Astrocyte of the spinal cord (primary cell): Measurements from ENCODE around the gene RNU4-1.

Experiments used
- DNase-seq: peaks from one replicate; pipeline ENCODE4 v3.0.0; 2011; ENCODE audit warnings: low read depth, low spot score
- H3K4me3 ChIP-seq: 2 replicates; pipeline ENCODE4 v1.5.1; 2011; ENCODE audit warnings: low read depth, mild to moderate bottlenecking, low read length, moderate library complexity
- in situ Hi-C: cut with HindIII; loops from 2 replicates; pipeline ENCODE4 v1.10.0; 2017; ENCODE audit warnings: low sequenced_read_pairs
- TF ChIP-seq, protein P1 (sequence below): IDR thresholded peaks from 2 replicates; pipeline ENCODE4 v1.5.1; 2012; ENCODE audit warnings: low read depth, mild to moderate bottlenecking, low read length, inconsistent platforms

Gene RNU4-1

DNA sequence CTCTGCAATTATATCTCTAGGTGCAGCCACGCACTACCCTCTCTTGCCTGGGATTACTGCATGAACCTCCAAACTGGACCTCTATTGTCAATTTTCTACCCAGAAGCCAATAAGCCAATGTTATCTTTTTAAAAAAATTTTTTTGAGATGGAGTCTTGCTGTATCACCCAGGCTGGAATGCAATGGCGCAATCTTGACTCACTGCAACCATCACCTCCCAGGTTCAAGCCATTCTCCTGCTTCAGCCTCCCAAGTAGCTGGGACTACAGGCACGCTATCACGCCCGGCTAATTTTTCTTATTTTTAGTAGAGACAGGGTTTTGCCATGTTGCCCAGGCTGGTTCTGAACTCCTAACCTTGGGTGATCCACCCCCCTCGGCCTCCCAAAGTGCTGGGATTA is 16.3 kb downstream of the RNU4-1 start:
- TF ChIP-seq, protein P1, sequence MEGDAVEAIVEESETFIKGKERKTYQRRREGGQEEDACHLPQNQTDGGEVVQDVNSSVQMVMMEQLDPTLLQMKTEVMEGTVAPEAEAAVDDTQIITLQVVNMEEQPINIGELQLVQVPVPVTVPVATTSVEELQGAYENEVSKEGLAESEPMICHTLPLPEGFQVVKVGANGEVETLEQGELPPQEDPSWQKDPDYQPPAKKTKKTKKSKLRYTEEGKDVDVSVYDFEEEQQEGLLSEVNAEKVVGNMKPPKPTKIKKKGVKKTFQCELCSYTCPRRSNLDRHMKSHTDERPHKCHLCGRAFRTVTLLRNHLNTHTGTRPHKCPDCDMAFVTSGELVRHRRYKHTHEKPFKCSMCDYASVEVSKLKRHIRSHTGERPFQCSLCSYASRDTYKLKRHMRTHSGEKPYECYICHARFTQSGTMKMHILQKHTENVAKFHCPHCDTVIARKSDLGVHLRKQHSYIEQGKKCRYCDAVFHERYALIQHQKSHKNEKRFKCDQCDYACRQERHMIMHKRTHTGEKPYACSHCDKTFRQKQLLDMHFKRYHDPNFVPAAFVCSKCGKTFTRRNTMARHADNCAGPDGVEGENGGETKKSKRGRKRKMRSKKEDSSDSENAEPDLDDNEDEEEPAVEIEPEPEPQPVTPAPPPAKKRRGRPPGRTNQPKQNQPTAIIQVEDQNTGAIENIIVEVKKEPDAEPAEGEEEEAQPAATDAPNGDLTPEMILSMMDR = no peak
- H3K4me3 ChIP-seq = no peak overlapping the region
- DNase-seq = no peak
- in situ Hi-C loops = no loop called here

DNA sequence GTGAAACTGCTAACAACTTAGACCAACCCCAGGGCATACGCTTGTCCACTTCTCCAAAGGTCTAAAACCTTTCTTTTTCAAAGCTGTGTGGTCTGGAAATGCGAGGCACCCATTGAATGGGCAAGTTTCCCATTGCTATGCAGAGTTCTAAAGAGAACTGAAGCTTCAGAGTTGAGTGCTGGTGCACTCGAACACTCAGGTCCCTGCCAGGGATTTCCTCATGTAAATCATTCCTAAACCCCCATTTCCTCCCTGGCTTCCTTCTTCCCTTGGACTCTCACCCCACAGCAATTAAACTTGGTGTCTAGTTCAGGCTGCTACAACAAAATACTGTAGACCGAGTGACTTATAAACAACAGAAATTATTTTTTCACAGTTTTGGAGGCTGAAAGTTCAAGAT is 25.3 kb downstream of the RNU4-1 start:
- in situ Hi-C loops = no loop called here
- DNase-seq = no peak
- H3K4me3 ChIP-seq = no peak overlapping the region
- TF ChIP-seq, protein P1 = no peak

DNA sequence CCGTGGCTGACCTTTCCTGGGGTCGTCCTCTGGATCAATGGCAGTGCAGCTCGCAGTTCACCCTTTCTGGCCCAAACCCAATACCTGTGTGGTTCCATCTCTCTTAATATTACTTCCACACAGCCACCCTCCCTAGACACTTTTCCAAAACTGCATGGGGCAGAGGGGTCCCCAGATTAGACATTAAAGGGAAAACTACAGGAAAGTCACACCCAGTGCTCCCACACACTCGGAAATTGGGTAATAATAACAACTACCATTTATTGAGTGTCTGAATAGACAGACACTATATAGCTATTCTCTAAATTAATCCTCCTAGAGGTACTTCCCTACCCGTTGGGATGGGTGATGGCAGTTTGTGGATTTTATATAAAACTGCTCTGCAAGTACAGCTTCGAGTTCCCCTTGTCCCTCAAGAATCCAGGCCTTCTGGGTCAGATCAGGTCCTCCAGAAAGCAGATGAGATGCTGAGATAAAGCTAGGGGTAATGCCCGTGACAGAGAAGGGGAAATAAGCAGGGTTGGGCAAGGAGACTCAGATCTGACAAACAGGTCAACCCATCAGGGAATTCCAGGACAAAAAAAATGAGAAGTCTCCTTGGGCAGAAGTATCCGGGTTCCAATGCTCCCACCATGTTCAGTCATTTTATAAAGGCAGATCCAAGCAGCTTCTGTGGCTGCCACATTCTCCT is 26.7 kb downstream of the RNU4-1 start:
- in situ Hi-C loops = no loop called here
- TF ChIP-seq, protein P1 = no peak
- H3K4me3 ChIP-seq = no peak overlapping the region
- no peak for DNase-seq

DNA sequence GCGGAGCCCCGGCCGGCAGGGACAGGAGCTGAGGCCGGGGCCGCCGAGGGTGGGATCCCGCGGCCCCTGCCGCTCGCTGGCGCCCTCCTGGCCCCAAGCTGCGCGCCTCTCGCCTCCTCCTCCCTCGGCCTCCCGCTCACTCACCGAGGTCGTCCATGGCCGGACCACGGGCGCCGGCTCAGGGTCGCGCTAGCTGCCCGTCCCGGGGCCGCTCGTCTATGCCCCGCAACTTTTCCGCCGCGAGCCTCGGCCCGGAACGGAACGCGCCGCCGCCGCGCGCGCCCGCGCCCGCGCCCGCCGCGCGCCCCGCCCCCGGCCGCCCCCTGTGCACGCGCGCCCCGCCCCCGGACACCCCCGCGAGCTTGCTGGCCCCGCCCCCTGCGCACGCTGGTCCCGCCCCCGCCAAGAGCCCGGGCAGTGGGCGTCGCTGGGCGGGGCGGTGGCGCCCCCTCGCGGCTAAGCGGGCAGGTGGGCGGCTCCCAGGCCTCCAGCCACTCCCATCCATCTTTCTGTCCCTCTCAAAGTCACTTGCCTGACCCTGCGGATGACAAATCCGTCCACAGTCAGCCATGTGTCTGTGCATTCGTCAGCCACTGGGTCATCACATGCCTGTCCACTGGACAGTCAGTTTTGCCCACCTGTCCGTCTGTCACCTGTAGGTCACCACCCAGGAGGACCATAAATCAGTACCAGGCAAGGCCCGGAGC is 27.4 kb downstream of the RNU4-1 start, which contains the start of gene PXN:
TSS of gene PXN (minus strand) at position 258 of the 707 bp plus-strand sequence. CDS start at position 157, 101 bp downstream.
- H3K4me3 ChIP-seq = peak within 1 kb of the TSS; percentile 93
- TF ChIP-seq, protein P1 = peak; percentile 74
- peak; percentile 68 for DNase-seq
- in situ Hi-C loops = no loop called here

DNA sequence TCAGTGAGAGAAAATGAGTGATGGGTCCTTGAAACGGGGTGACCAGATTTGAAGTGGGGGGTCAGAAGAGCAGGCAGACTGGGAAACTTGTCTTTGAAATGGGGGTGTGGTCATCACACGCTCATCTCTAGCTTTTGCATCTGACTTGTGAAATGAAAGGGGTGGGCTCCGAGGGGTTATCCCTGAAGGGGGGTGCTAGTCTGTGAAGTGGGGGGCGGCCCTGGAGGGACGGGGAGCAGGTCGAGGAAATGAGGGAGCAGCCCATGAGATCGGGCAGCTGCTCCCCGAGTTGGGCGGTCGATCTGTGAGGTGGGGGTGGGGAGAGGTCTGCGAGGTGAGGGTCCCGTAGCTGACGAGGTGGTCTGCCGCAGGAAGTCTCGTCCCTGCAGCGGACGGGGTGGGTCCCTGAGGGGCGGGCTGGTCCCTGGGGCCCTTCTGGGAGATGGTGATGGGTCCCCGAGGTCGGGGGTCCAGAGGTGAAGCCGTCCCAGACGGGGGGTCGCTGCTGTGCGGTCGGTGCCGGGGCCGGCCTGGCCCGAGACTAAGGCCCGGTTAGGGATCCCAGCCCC is 28.0 kb downstream of the RNU4-1 start:
- in situ Hi-C loops = no loop called here
- no peak for DNase-seq
- TF ChIP-seq, protein P1 = no peak
- H3K4me3 ChIP-seq = peak overlapping the region; percentile 93

DNA sequence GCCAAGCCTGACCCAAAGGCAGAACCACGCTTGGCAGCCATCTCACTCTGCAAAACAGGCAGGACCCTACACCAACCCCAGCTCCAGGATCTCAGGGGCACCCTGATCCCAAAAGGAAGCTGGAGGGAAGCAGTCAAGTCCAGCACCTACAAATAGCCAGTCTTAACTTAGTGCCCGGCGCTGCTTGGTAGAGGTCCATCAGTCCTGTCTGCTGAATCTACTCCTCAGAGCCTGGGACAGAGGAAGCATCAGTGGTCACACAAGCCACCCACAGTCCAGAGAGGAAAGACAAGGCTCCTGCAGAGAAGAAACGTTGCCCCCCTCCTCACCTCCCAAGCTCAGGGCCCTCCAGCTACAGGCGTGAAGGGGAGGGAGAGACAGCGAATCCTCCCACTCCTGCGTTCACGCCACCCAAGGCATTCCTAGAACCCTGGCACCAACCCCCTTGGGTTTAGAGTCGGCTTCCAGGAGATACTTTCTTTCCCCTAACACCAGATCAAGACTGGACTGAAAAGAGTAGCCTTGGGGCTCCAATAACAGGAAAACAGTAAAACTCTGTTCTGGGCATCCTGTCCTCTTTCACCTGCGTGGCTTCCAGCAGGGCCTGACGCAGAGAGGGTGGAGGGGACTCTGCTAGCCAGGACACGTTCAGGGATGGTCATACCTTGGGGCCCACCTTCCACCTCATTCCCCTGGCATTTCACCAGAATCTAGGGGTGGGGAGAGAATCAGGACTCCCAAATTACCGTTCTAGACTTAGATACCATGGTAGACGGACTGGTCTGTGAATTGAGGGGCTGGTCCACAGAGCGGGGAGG is 28.7 kb downstream of the RNU4-1 start:
- in situ Hi-C loops = no loop called here
- H3K4me3 ChIP-seq = peak overlapping the region; percentile 93
- DNase-seq = no peak
- TF ChIP-seq, protein P1 = no peak
